Lower leg skin (tissue), 4 donors: ENCODE results near the gene DLGAP1. TPM values are rescaled to one million over a fixed set of nuclear protein-coding genes. Genes with fewer than 3 reads are reported as not detected.

Experiments used
- DNase-seq, 2 donors: peaks; one replicate each; pipeline ENCODE4 v3.0.0-alpha.2; 2019; ENCODE audit warnings: low spot score in 2 of 2
- H3K4me3 ChIP-seq: fragments of 200-600 bp; sonication (generic); 2 replicates; pipeline ENCODE4 v1.5.1; 2017; ENCODE audit warnings: mild to moderate bottlenecking, low read depth; ENCODE audit not compliant: poor library complexity, severe bottlenecking
- CTCF ChIP-seq, 3 donors: fragments of 450-650 bp; IDR thresholded peaks; one replicate each; pipeline ENCODE4 v1.5.1; 2016; ENCODE audit warnings: antibody characterized with exemption in 3 of 3, mild to moderate bottlenecking in 3 of 3, moderate library complexity in 2 of 3
- POLR2A ChIP-seq, 2 donors: fragments of 450-650 bp; IDR thresholded peaks; one replicate each; pipeline ENCODE4 v1.6.1; 2016 to 2017; ENCODE audit warnings: antibody characterized with exemption in 2 of 2, mild to moderate bottlenecking in 1 of 2, moderate library complexity in 1 of 2
- WGBS, 2 donors: methylation state at CpG; one replicate each; pipeline ENCODE4 v1.1.5; 2018; 5-methylcytosine and 5-hydroxymethylcytosine counted together
- intact Hi-C: fragments of 100-400 bp; cut with DNase I; formaldehyde crosslinking; loops from one replicate; pipeline ENCODE4 v1.15.0; 2023; ENCODE audit warnings: low total_unique reads
- total RNA-seq, 4 donors: library from RNA; depleted of rRNA; stranded (reverse); fragments of >200 nt; gene quantifications; one replicate each; pipeline ENCODE4 v1.1.0, GENCODE V29; 2016

Gene DLGAP1
- total RNA-seq, 4 donors from 2014 or later, result 0.34 to 1.3 (median 0.82) TPM

- TF ChIP-seq CTCF (IDR thresholded peaks at IDR 0.05), result no peak
- no peak for TF ChIP-seq POLR2A (IDR thresholded peaks at IDR 0.05)
- WGBS, 2 donors, result 89 to 91% methylated on average over 6 of the region's 6 CpGs
- H3K4me3 ChIP-seq, result no peak overlapping the region
- no peak for DNase-seq
- intact Hi-C loops, result no loop called here
These were observed 98.2 kb downstream of the DLGAP1 start for GRCh38 chr18:4356929-4357328.

GRCh38 chr18:4353853-4354418 lies 101.2 kb downstream of the DLGAP1 start:
- DNase-seq, result no peak
- TF ChIP-seq CTCF (IDR thresholded peaks at IDR 0.05), result no peak
- no peak for TF ChIP-seq POLR2A (IDR thresholded peaks at IDR 0.05)
- no peak overlapping the region for H3K4me3 ChIP-seq
- WGBS, 2 donors, result 45 to 47% methylated on average over 9 of the region's 9 CpGs
- intact Hi-C loops, result no loop called here

- intact Hi-C loops, result no loop called here
- WGBS, 2 donors, result 40 to 50% methylated on average over 15 of the region's 15 CpGs
- no peak for DNase-seq
- TF ChIP-seq CTCF (IDR thresholded peaks at IDR 0.05), result no peak
- TF ChIP-seq POLR2A (IDR thresholded peaks at IDR 0.05), result no peak
- no peak overlapping the region for H3K4me3 ChIP-seq
These were observed 102.2 kb downstream of the DLGAP1 start for GRCh38 chr18:4352746-4353551.

- no peak overlapping the region for H3K4me3 ChIP-seq
- intact Hi-C loops, result no loop called here
- DNase-seq, result no peak
- TF ChIP-seq CTCF (IDR thresholded peaks at IDR 0.05) (no peak), POLR2A (IDR thresholded peaks at IDR 0.05) (no peak)
- WGBS, 2 donors, result 57 to 59% methylated on average over 2 of the region's 2 CpGs
These were observed 104.1 kb downstream of the DLGAP1 start for GRCh38 chr18:4351005-4351404.

- no peak for DNase-seq
- 77 to 83% methylated on average over 1 of the region's 1 CpG for WGBS, 2 donors
- no peak for TF ChIP-seq CTCF (IDR thresholded peaks at IDR 0.05)
- TF ChIP-seq POLR2A (IDR thresholded peaks at IDR 0.05), result no peak
- no peak overlapping the region for H3K4me3 ChIP-seq
- intact Hi-C loops, result no loop called here
These were observed 119.7 kb downstream of the DLGAP1 start for GRCh38 chr18:4335386-4335785.
